GM20000 (cell line): Measurements from ENCODE around the gene AHCYL1.

ENCODE experiments used
- DNase-seq: peaks from one replicate; pipeline ENCODE4 v3.0.0; 2012; ENCODE audit warnings: low spot score
- TF ChIP-seq, protein P1 (sequence below): IDR thresholded peaks from 2 replicates; pipeline ENCODE4 v1.5.1; 2012; ENCODE audit warnings: mild to moderate bottlenecking, control low read depth; ENCODE audit errors: extremely low read depth, missing control alignments

AHCYL1 gene

DNA sequence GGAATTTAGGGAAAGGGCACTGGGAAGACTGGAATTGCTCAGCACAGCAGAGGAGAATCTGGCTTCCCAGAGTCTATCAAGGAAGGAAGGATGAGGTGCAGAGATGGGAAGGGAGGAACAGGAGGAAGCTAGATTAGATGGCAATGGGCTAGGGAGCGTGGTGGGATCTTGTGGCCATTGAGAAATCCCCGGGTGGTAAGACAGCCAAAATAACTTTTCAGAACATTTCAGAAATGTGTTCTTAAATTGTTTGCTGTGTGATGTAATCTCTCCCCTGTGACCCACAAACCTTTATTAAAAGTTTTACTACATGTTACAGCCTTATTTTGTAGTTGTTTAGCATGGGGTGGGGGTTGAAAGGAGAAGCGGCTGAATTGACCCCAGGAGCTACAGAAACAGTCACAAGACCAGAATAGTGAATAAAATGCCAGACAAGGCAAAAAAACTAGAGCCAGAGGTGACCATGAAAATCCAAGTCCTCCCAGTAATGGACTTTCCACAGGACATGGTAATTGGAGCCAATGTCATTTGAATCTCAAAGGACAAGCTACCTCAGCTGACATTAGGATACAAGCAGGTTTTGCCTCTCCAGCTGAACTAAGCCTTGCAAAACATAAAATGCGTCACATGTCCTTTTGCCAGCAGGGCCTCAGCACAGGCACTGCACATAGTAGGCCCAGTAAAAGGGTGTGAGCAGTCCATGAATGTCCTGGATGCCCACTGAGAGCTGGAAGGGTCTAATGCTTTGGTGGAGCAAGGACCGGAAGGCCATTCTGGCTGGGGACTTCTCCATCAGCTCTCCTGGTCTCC is 980 bp upstream of the AHCYL1 start:
- no peak for DNase-seq
- TF ChIP-seq, protein P1, sequence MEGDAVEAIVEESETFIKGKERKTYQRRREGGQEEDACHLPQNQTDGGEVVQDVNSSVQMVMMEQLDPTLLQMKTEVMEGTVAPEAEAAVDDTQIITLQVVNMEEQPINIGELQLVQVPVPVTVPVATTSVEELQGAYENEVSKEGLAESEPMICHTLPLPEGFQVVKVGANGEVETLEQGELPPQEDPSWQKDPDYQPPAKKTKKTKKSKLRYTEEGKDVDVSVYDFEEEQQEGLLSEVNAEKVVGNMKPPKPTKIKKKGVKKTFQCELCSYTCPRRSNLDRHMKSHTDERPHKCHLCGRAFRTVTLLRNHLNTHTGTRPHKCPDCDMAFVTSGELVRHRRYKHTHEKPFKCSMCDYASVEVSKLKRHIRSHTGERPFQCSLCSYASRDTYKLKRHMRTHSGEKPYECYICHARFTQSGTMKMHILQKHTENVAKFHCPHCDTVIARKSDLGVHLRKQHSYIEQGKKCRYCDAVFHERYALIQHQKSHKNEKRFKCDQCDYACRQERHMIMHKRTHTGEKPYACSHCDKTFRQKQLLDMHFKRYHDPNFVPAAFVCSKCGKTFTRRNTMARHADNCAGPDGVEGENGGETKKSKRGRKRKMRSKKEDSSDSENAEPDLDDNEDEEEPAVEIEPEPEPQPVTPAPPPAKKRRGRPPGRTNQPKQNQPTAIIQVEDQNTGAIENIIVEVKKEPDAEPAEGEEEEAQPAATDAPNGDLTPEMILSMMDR: no peak

- DNase-seq: peak; percentile 26
- TF ChIP-seq, protein P1: no peak
Measured at GRCh38 chr1:109984190-109984455, 442 bp upstream of the AHCYL1 start.

DNA sequence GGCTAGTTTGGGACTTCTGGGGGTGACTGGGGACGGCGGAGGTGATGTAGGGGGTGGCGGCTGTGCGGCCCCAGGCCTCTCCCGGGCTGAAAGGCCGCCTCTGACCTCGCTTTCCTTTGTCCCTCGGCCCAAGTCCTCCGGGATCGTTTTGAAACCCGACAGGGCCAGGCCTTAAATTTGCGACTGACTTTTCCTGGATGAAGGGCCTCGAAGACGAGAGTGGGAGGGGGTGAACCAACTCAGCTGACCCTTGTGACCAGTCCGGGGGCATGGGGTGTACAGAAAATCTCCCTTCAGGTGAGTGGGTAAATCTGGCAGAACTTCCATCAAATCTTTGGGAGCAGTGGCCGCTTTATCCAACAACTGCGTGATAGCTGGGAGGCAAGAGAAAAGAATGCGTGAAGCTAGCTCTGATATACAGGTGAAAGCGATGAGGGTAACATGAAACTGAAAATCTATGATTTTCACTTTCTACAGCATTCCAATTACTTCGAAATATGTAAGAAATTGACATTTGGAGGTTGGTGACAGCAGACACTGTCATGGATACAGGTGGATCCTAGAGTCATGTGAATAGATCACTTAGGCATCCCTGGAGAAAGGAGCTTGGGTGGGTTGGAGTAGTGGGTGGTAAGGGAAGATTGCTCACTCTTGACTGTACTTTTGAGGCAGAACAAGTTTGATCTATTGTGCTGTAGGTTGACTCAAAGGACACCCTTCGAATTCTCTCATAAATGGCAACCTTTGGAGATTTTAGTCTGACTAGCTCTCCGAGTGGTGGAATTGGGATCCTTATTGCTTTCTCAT is 885 bp downstream of the AHCYL1 start:
- TF ChIP-seq, protein P1: no peak
- no peak for DNase-seq

GRCh38 chr1:109986054-109986444 is 1.5 kb downstream of the AHCYL1 start:
- TF ChIP-seq, protein P1: no peak
- no peak for DNase-seq

GRCh38 chr1:109988349-109988914 is 3.9 kb downstream of the AHCYL1 start:
- no peak for DNase-seq
- TF ChIP-seq, protein P1: no peak

GRCh38 chr1:109989506-109990301 is 5.1 kb downstream of the AHCYL1 start:
- DNase-seq: no peak
- TF ChIP-seq, protein P1: no peak

DNA sequence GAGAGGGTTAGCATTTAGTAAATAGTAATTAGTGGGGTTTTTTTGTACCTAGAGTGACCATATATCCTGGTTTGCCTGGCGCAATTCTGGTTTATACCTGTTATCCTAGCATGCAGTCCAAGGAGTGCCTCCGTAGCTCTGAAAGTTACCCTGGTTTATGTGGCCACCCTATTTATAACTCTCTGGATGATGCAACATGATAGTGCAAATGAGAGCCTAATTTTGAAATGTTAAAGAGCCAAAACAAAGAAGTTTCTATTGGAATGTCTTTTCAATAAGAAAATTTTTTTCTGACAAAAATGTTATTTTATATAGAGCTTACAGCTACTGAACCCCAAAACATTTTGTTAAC is 5.7 kb downstream of the AHCYL1 start:
- TF ChIP-seq, protein P1: no peak
- no peak for DNase-seq
